ENCODE measurements around the gene TOP3B.

DNA sequence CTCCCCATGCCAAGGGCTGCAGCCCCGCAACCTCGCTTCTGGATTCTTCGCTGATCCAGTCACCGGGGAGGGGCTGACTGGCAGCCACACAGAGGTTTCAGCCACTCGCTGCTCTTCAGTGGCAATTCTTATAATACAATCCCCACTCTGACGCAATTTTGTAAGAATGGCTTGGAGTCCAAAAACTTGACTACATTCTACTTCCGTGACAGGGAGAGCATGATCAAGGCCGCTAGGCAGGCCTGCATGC is 44.8 kb downstream of the TOP3B start:
- TF ChIP-seq, protein P1, sequence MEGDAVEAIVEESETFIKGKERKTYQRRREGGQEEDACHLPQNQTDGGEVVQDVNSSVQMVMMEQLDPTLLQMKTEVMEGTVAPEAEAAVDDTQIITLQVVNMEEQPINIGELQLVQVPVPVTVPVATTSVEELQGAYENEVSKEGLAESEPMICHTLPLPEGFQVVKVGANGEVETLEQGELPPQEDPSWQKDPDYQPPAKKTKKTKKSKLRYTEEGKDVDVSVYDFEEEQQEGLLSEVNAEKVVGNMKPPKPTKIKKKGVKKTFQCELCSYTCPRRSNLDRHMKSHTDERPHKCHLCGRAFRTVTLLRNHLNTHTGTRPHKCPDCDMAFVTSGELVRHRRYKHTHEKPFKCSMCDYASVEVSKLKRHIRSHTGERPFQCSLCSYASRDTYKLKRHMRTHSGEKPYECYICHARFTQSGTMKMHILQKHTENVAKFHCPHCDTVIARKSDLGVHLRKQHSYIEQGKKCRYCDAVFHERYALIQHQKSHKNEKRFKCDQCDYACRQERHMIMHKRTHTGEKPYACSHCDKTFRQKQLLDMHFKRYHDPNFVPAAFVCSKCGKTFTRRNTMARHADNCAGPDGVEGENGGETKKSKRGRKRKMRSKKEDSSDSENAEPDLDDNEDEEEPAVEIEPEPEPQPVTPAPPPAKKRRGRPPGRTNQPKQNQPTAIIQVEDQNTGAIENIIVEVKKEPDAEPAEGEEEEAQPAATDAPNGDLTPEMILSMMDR (IDR thresholded peaks at IDR 0.05) = no peak
- no peak for TF ChIP-seq POLR2A (IDR thresholded peaks at IDR 0.05)
